GM12864 (cell line): ENCODE data around the gene PWWP2A.
"Not testable (repeated sequence)": the region's sequence is repeated elsewhere in the genome, so short reads cannot be mapped to it uniquely, and the experiment has no call there.

Experiments used
- DNase-seq: peaks from one replicate; pipeline ENCODE4 v3.0.0-alpha.2; 2011; ENCODE audit warnings: low read depth
- H3K4me3 ChIP-seq: 2 replicates; pipeline ENCODE4 v1.5.1; 2011; ENCODE audit warnings: mild to moderate bottlenecking, low read depth, low read length, control low read depth
- CTCF ChIP-seq: IDR thresholded peaks from 2 replicates; pipeline ENCODE4 v1.5.1; 2011; ENCODE audit warnings: low read depth, mild to moderate bottlenecking, moderate library complexity, low read length, control low read depth, inconsistent platforms; ENCODE audit errors: missing control alignments

Gene PWWP2A

GRCh38 chr5:160161626-160162025 is 42.4 kb upstream of the PWWP2A start:
- TF ChIP-seq CTCF, result no peak
- DNase-seq, result no peak

GRCh38 chr5:160160875-160161274 is 41.6 kb upstream of the PWWP2A start:
- DNase-seq, H3K4me3 ChIP-seq: not testable (repeated sequence)

More at GRCh38 chr5:160161626-160162025, 42.4 kb upstream of the PWWP2A start:
- no peak overlapping the region for H3K4me3 ChIP-seq

GRCh38 chr5:160159991-160160792 is 40.9 kb upstream of the PWWP2A start:
- DNase-seq, result no peak
- no peak overlapping the region for H3K4me3 ChIP-seq
- TF ChIP-seq CTCF, result no peak

GRCh38 chr5:160158087-160158486 is 38.8 kb upstream of the PWWP2A start:
- no peak overlapping the region for H3K4me3 ChIP-seq
- no peak for DNase-seq
- peak; percentile 40 for TF ChIP-seq CTCF

- TF ChIP-seq CTCF, result no peak
- no peak for DNase-seq
- H3K4me3 ChIP-seq, result no peak overlapping the region
Observed at GRCh38 chr5:160155017-160155750, 35.9 kb upstream of the PWWP2A start.

GRCh38 chr5:160152901-160153300 is 33.7 kb upstream of the PWWP2A start:
- H3K4me3 ChIP-seq, result no peak overlapping the region
- no peak for TF ChIP-seq CTCF
- no peak for DNase-seq

- no peak for DNase-seq
- no peak overlapping the region for H3K4me3 ChIP-seq
- no peak for TF ChIP-seq CTCF
Observed at GRCh38 chr5:160152287-160152686, 33.0 kb upstream of the PWWP2A start.
